Liver (tissue), 9 donors: Measurements from ENCODE around the gene ARPP21. TPM values are rescaled to one million over a fixed set of nuclear protein-coding genes. Genes with fewer than 3 reads are reported as not detected.

ENCODE experiments used
- DNase-seq: peaks from one replicate; pipeline ENCODE4 v3.0.0-alpha.2; 2017; ENCODE audit warnings: low spot score
- H3K27ac ChIP-seq, 2 donors: one replicate each; pipeline ENCODE4 v1.7.0; 2013; ENCODE audit warnings: inconsistent platforms in 2 of 2, low read length in 2 of 2, control low read depth in 1 of 2, low read depth in 1 of 2, mild to moderate bottlenecking in 1 of 2
- H3K27me3 ChIP-seq, 4 donors: one replicate each; pipeline versions ENCODE4 v1.6.1 to v1.7.0; 2013; ENCODE audit warnings: low read length in 3 of 4, inconsistent platforms in 1 of 4, mild to moderate bottlenecking in 1 of 4, moderate library complexity in 1 of 4; ENCODE audit not compliant: control insufficient read depth in 4 of 4, insufficient read depth in 4 of 4
- H3K36me3 ChIP-seq, 4 donors: one replicate each; pipeline versions ENCODE4 v1.6.1 to v1.7.0; 2013; ENCODE audit warnings: low read length in 3 of 4, mild to moderate bottlenecking in 3 of 4, low read depth in 1 of 4, moderate library complexity in 1 of 4; ENCODE audit not compliant: control insufficient read depth in 4 of 4, insufficient read depth in 3 of 4
- H3K4me1 ChIP-seq, 4 donors: one replicate each; pipeline versions ENCODE4 v1.6.1 to v1.7.0; 2013; ENCODE audit warnings: low read length in 3 of 4, mild to moderate bottlenecking in 3 of 4, moderate library complexity in 1 of 4; ENCODE audit not compliant: control insufficient read depth in 4 of 4, insufficient read depth in 4 of 4
- H3K4me3 ChIP-seq, 3 donors: one replicate each; pipeline versions ENCODE4 v1.6.1 to v1.7.0; 2013; ENCODE audit warnings: low read length in 3 of 3, control low read depth in 1 of 3, low read depth in 1 of 3, mild to moderate bottlenecking in 1 of 3
- H3K9ac ChIP-seq, 2 donors: one replicate each; pipeline ENCODE4 v1.7.0; 2013; ENCODE audit warnings: low read length in 2 of 2, mild to moderate bottlenecking in 2 of 2, moderate library complexity in 2 of 2, control low read depth in 1 of 2, low read depth in 1 of 2
- H3K9me3 ChIP-seq, 4 donors: one replicate each; pipeline versions ENCODE4 v1.6.1 to v1.7.0; 2013; ENCODE audit warnings: low read length in 3 of 4; ENCODE audit not compliant: control insufficient read depth in 4 of 4
- EGR1 ChIP-seq, 2 donors: IDR thresholded peaks; 2 replicates each; pipeline ENCODE4 v1.6.1; 2016 to 2018; ENCODE audit warnings: antibody characterized with exemption in 2 of 2, low read depth in 2 of 2
- FOXA1 ChIP-seq: IDR thresholded peaks from 2 replicates; pipeline ENCODE4 v1.6.1; 2016; ENCODE audit warnings: antibody characterized with exemption
- FOXA2 ChIP-seq: IDR thresholded peaks from 2 replicates; pipeline ENCODE4 v1.6.1; 2016; ENCODE audit warnings: antibody characterized with exemption
- GABPA ChIP-seq, 2 donors: IDR thresholded peaks in 1 of 2; conservative IDR thresholded peaks in 1 of 2; 2 replicates each; pipeline ENCODE4 v1.6.1; 2016; ENCODE audit warnings: antibody characterized with exemption in 2 of 2, mild to moderate bottlenecking in 1 of 2, moderate library complexity in 1 of 2
- HNF4A ChIP-seq, 2 donors: conservative IDR thresholded peaks; 2 replicates each; pipeline ENCODE4 v1.6.1; 2016; ENCODE audit warnings: antibody characterized with exemption in 2 of 2, mild to moderate bottlenecking in 2 of 2
- HNF4G ChIP-seq: IDR thresholded peaks from 2 replicates; pipeline ENCODE4 v1.6.1; 2016; ENCODE audit warnings: antibody characterized with exemption
- JUND ChIP-seq, 2 donors: IDR thresholded peaks; 2 replicates each; pipeline ENCODE4 v1.6.1; 2016; ENCODE audit warnings: antibody characterized with exemption in 2 of 2
- NR2F2 ChIP-seq: IDR thresholded peaks from 2 replicates; pipeline ENCODE4 v1.6.1; 2016; ENCODE audit warnings: antibody characterized with exemption
- RAD21 ChIP-seq, 2 donors: IDR thresholded peaks; 2 replicates each; pipeline ENCODE4 v1.6.1; 2016; ENCODE audit warnings: antibody characterized with exemption in 2 of 2, mild to moderate bottlenecking in 2 of 2
- RXRA ChIP-seq, 2 donors: IDR thresholded peaks; 2 replicates each; pipeline ENCODE4 v1.6.1; 2017 to 2018; ENCODE audit warnings: antibody characterized with exemption in 2 of 2, mild to moderate bottlenecking in 1 of 2
- SP1 ChIP-seq: IDR thresholded peaks from 2 replicates; pipeline ENCODE4 v1.6.1; 2018; ENCODE audit warnings: antibody characterized with exemption, mild to moderate bottlenecking
- TAF1 ChIP-seq: conservative IDR thresholded peaks from 2 replicates; pipeline ENCODE4 v1.6.1; 2016; ENCODE audit warnings: antibody characterized with exemption, mild to moderate bottlenecking
- YY1 ChIP-seq: IDR thresholded peaks from 2 replicates; pipeline ENCODE4 v1.6.1; 2016; ENCODE audit warnings: antibody characterized with exemption, mild to moderate bottlenecking
- WGBS: extraction: QIAGEN DNeasy Blood & Tissue Kit; methylation state at CpG from one replicate; pipeline ENCODE4 v1.1.7; 2013; 5-methylcytosine and 5-hydroxymethylcytosine counted together
- polyA plus RNA-seq, 2 donors: library from polyadenylated mRNA; stranded (reverse) in 1 of 2; unstranded in 1 of 2; fragments of 200-250 nt in 1 of 2; fragments of >200 nt in 1 of 2; fragmentation: Nextera tagmentation in 1 of 2; extraction: Ambion mirVana in 1 of 2; gene quantifications; one replicate each; pipeline versions ENCODE4 v1.2.1 to v1.2.3, GENCODE V29; 2013 to 2015
- total RNA-seq, 2 donors: library from RNA; depleted of rRNA; stranded (reverse); fragments of >200 nt; gene quantifications; one replicate each; pipeline ENCODE4 v1.2.3, GENCODE V29; 2014
- TF ChIP-seq, protein P1 (sequence below): fragments of 150-350 bp; IDR thresholded peaks from 2 replicates; pipeline ENCODE4 v1.5.1; 2017; ENCODE audit warnings: improper control_type of control experiment, low read depth, low read length; ENCODE audit not compliant: missing input control
- TF ChIP-seq, protein P2 (sequence below): IDR thresholded peaks from 2 replicates; pipeline ENCODE4 v1.6.1; 2016; ENCODE audit warnings: antibody characterized with exemption
- TF ChIP-seq, protein P3 (sequence below): IDR thresholded peaks from 2 replicates; pipeline ENCODE4 v1.6.1; 2016; ENCODE audit warnings: antibody characterized with exemption
- TF ChIP-seq, protein P4 (sequence below): IDR thresholded peaks from 2 replicates; pipeline ENCODE4 v1.6.1; 2016; ENCODE audit warnings: antibody characterized with exemption, mild to moderate bottlenecking
- TF ChIP-seq, protein P5 (sequence below): IDR thresholded peaks from 2 replicates; pipeline ENCODE4 v1.6.1; 2016; ENCODE audit warnings: antibody characterized with exemption
- donor health status: healthy.
- donor health status: healthy.
- donor health status: healthy.
- donor health status: healthy.
- donor health status: healthy.

The ARPP21 gene
- total and polyA plus RNA-seq, 4 donors, result 0.42 to 1.3 (median 0.66) TPM; not detected in 1

DNA sequence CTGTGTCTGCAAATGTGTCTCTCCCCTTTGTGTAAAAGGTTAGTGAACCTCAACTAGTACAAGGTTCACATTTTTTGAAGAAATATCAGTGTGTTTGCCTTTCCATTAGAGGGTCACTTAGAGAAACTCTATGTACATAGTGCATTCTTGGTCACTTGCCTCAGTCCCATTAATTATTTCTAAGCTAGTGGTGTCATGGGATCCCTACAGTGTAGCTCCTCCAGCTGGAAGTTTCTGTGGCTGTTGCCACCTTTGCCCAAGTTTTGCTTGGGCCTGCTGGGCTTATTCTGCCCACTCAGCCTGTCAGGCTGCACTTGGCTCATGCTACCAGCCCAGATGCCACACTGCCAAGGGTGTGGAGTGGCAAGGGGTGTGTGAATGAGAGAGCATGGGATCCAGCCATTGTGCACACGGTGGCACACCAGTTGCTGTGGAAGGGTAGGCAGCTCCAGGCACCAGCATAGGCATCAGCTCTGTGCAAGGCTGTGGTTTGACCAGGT, 161.7 kb downstream of the ARPP21 start:
- H3K27ac ChIP-seq, result peak overlapping the region; percentile 45 to 74

More for the DNA sequence above, 161.7 kb downstream of the ARPP21 start:
- no peak overlapping the region for H3K9ac ChIP-seq
- H3K36me3 ChIP-seq, result no peaks in the 10 kb centered on the region
- WGBS, result 43% methylated on average over 1 of the region's 1 CpG
- no peak overlapping the region for H3K4me3 ChIP-seq
- no peaks in the 10 kb centered on the region for H3K27me3 ChIP-seq
- DNase-seq, result no peak
- no peaks in the 10 kb centered on the region for H3K9me3 ChIP-seq
- H3K4me1 ChIP-seq, result peaks cover 2 to 27% (median 17%) of the 10 kb centered on the region in 4 donors
- peak; percentile 94 for TF ChIP-seq HNF4G
- TF ChIP-seq, protein P1, sequence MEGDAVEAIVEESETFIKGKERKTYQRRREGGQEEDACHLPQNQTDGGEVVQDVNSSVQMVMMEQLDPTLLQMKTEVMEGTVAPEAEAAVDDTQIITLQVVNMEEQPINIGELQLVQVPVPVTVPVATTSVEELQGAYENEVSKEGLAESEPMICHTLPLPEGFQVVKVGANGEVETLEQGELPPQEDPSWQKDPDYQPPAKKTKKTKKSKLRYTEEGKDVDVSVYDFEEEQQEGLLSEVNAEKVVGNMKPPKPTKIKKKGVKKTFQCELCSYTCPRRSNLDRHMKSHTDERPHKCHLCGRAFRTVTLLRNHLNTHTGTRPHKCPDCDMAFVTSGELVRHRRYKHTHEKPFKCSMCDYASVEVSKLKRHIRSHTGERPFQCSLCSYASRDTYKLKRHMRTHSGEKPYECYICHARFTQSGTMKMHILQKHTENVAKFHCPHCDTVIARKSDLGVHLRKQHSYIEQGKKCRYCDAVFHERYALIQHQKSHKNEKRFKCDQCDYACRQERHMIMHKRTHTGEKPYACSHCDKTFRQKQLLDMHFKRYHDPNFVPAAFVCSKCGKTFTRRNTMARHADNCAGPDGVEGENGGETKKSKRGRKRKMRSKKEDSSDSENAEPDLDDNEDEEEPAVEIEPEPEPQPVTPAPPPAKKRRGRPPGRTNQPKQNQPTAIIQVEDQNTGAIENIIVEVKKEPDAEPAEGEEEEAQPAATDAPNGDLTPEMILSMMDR, result no peak
- TF ChIP-seq EGR1 (IDR thresholded peaks at IDR 0.05; ENCODE audit: low read depth in 2 of 2), result peak; percentile 58 to 81
- TF ChIP-seq, protein P2, sequence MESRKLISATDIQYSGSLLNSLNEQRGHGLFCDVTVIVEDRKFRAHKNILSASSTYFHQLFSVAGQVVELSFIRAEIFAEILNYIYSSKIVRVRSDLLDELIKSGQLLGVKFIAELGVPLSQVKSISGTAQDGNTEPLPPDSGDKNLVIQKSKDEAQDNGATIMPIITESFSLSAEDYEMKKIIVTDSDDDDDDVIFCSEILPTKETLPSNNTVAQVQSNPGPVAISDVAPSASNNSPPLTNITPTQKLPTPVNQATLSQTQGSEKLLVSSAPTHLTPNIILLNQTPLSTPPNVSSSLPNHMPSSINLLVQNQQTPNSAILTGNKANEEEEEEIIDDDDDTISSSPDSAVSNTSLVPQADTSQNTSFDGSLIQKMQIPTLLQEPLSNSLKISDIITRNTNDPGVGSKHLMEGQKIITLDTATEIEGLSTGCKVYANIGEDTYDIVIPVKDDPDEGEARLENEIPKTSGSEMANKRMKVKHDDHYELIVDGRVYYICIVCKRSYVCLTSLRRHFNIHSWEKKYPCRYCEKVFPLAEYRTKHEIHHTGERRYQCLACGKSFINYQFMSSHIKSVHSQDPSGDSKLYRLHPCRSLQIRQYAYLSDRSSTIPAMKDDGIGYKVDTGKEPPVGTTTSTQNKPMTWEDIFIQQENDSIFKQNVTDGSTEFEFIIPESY, result peak; percentile 80
- TF ChIP-seq, protein P3, sequence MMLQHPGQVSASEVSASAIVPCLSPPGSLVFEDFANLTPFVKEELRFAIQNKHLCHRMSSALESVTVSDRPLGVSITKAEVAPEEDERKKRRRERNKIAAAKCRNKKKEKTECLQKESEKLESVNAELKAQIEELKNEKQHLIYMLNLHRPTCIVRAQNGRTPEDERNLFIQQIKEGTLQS, result peak; percentile 70
- peak; percentile 81 to 88 for TF ChIP-seq JUND (IDR thresholded peaks at IDR 0.05)
- TF ChIP-seq SP1, result peak; percentile 99
- TF ChIP-seq FOXA2, result peak; percentile 99
- TF ChIP-seq YY1, result peak; percentile 86
- TF ChIP-seq, protein P4, sequence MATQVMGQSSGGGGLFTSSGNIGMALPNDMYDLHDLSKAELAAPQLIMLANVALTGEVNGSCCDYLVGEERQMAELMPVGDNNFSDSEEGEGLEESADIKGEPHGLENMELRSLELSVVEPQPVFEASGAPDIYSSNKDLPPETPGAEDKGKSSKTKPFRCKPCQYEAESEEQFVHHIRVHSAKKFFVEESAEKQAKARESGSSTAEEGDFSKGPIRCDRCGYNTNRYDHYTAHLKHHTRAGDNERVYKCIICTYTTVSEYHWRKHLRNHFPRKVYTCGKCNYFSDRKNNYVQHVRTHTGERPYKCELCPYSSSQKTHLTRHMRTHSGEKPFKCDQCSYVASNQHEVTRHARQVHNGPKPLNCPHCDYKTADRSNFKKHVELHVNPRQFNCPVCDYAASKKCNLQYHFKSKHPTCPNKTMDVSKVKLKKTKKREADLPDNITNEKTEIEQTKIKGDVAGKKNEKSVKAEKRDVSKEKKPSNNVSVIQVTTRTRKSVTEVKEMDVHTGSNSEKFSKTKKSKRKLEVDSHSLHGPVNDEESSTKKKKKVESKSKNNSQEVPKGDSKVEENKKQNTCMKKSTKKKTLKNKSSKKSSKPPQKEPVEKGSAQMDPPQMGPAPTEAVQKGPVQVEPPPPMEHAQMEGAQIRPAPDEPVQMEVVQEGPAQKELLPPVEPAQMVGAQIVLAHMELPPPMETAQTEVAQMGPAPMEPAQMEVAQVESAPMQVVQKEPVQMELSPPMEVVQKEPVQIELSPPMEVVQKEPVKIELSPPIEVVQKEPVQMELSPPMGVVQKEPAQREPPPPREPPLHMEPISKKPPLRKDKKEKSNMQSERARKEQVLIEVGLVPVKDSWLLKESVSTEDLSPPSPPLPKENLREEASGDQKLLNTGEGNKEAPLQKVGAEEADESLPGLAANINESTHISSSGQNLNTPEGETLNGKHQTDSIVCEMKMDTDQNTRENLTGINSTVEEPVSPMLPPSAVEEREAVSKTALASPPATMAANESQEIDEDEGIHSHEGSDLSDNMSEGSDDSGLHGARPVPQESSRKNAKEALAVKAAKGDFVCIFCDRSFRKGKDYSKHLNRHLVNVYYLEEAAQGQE, result no peak
- peak; percentile 55 for TF ChIP-seq NR2F2
- TF ChIP-seq FOXA1, result peak; percentile 98
- peak; percentile 99 for TF ChIP-seq RXRA (IDR thresholded peaks at IDR 0.05)
- peak; percentile 74 to 78 for TF ChIP-seq RAD21 (IDR thresholded peaks at IDR 0.05)
- TF ChIP-seq HNF4A (conservative IDR thresholded peaks at IDR 0.05), result peak; percentile 93 to 96
- no peak for TF ChIP-seq GABPA (IDR thresholded peaks at IDR 0.05 in 1 of 2, conservative IDR thresholded peaks at IDR 0.05 in 1 of 2)
- no peak for TF ChIP-seq TAF1
- TF ChIP-seq, protein P5, sequence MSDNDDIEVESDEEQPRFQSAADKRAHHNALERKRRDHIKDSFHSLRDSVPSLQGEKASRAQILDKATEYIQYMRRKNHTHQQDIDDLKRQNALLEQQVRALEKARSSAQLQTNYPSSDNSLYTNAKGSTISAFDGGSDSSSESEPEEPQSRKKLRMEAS, result peak; percentile 88
